Hypothalamus (tissue), 51 donors: ENCODE measurements around the gene ZFHX3.

Experiments used
- DNase-seq, 51 donors: peaks; one replicate each; lab custom pipeline; 2025; lab: John Stamatoyannopoulos, UW

ZFHX3 gene

DNA sequence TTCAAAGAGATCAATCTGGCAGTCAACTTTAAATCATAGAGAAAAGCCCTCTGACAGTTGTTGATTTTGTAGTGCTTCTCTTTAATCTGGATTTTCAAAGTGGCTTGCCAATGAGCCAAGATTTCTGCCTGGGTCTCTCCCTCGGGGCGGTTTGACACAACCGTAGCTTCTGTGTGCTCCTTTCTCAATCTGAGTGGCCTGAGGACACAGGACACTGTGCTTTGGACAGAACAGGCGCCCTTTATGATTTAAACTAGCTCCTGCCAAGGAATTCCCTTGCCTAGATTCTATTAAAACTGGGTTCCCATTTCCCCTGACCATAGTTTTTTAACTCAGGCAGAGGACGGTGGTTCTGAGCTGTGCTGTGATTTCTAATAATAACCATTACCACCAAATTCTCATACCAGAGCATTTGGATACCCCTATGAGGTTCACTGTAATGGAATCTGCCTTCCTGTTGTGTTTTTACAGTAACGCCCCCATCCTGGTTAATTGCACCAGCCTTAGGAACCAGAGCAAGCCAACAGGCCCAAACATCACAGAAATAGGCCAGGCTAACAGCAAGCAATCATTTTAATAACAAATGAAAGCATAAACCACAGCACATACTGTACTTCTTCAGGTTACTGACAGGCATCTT, 4.0 kb downstream of the ZFHX3 start:
- peak in 5 of 51 donors; percentile 28 to 46 (median 38) for DNase-seq

DNA sequence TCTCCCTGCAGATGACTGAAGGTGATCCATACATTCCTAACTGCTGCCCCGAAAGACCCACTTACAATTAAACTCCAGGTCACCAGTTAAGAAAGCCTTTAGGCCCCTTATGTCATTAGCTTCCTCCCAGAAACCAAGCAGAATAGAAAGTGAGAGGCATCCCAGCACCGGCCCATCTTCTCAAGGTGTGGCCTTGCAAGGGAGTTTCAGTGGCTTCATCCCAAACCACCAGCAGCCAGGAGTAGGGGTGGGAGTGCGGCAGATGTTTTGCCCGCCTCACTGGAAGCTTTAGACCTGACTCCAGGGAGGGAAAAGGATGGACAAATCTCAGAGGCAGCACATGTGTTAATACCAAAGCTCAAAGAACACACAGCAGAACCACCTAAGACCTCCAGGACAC, 5.1 kb downstream of the ZFHX3 start:
- no peak for DNase-seq

DNA sequence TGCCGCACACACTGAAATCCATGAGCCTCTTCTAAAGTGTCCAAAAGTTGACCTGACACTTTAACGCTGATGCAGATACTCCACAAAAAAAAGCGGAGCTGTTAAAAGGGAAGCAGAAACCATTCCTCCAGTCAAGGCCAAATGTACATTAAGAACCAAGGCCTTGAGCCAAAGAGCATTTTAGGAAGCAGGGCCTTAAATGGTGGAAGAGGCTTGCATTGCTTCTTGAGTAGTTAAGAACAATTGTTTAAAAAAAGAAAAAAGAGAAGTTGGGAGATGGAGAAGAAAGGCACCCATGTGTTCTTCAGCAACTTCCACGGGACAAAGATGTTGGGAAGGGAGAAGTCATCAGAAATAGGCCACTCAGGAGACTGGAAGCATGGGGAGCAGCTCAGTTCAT, 6.3 kb downstream of the ZFHX3 start:
- DNase-seq = no peak

DNA sequence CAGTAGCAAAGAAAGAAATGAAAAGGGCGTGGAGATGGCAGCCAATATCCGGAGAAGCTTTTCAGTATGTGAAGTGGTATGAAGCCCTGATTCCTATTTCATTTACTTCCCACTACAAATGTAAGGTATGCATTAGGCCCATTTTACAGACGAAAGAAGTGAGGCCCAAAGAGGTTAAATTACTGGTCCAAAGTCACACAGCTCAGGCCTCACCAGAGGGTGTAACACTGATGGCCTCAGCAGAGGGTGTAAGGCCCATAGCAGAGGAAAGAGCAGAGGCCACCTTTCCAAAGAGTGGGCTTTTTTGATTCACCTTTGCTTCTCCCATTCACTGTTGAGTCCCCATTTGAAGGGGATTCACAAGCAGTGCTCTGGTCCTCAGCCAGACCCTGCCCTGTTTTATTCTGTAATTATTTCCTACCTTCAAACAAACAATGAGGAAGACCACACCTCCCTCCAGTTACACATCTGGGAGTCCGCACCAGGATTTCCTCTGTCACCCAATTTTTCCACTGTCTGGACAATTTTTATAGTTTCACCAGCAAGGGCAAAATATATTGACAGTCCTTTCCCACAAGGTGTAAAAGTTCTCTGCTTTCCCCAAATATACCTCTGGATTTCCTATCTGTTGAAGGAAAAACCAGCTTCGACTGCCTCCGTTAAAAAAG, 7.1 kb downstream of the ZFHX3 start:
- no peak for DNase-seq

DNA sequence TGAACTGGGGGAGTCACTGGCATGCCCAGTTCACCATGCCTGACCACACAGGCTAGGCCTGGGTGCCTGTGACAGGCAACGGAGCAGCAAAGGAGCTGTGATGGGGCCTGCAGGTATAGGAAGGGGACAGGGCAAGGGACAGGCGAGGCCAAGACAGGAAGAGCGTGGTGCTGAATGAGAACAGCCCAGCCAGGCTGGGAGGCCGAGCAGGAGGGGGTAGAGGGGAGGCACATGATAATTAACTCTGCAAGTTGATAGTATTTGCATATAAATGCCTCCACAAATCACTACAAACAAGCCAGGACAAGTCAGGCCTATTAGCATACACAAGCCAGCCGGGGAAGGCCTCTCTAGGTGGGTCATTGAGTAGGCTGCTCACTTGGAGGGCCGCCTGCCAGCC, 7.8 kb downstream of the ZFHX3 start:
- DNase-seq = no peak

DNA sequence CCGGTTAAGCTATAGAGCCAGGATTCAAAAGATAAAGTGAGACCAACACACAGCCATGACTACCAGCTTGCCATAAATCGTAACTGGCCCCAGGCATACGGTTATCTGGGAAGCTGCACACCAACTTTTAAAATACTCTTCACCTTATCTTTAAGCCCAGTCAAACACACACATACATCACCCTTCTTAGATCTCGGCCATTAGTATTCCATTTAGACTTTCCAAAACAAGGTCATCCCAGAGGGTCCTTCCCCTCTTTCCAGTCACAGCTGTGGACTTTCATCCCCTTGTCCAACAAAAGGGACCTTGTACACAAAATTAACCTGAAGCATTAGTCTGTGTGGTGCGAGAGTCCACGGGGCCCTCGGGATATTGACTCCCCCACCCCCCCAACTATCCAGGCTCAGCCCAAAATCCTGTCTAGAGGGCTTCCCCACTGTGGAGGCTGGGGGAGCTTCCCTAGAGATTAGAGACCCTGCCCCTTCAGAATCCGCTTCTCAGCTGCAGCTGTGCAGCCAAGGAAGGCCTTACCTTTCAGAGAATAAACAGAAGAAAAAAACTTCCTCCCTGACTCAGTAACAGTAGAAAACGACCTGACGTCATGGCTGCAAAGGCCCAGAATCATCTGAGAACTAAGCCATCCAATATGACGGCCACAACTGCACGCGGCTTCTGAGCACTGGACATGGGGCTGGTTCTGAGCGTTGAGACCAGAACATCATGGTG, 9.9 kb downstream of the ZFHX3 start:
- DNase-seq = no peak

DNA sequence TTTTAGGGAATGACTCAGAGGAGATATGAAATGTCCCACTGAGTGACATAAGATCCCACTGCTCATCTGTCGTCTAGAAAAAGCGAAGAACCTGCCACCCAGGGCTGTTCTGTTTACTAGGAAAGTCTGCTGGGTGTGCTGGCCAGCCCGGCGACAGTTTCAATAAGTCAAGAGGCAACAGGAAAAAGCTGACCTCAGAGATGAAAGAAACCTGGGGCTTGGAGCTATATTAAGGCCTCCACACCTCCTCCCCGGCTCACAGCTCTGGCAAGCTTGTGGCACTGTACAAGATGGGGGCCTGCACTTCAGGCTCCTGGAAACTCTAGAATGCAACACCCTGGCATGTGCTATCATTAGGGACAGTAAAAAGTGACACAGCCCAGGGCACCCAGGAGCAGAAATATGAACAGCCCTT, 10.6 kb downstream of the ZFHX3 start:
- no peak for DNase-seq

DNA sequence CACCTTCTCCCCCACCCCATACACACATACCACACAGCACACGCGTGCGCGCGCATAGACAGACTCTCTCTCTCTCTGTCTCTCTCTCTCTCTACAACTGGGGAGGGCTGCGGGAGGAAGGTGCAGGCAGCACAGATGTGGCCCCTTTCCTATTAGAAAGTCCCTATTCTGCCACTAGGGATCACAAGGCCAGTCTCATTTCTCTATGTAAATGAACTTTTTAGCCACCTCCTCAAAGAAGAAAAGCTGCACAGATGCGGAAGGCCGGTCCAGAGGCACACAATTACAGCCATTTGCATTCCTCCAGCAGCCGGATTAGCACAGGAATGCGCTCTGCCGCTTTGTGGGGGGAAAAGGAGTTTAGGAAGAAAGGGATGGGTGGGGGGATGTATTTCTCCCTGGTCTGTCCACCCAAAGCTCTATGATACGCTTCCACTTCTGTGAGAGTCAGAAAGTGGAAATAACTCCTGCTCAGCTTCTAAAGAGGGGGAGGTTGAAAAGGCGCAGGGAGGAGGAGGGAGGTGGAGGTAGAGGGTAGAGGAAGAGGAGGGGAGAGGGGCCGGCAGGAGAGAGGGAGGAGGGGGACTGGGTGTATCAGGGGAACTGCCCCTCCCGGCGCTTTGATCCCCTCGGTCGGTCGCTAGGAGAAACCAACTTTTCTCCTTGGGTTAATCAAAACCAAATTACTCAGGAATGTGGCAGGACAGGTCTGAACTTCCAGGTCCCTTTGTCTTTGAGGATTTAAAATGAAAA, 11.7 kb downstream of the ZFHX3 start:
- no peak for DNase-seq

DNA sequence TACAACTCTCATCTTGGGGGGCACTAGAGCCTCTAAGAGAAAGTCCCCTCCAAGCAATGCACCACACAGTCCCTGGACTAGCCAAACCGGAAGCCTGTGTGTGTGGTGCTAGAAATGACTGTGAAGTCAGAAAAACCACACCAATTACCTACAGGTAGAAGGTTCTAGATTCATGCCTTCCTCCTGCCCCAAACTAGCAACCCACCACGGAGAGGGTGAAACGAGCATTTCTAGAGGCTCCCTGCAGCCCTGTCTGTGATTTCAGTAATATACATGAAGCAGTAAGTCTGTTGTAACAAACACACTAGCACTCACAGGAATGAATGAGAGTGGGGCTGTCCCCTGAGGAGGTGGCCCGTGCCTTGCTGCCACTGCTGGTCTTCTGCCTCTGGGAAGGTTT, 13.6 kb downstream of the ZFHX3 start:
- no peak for DNase-seq

DNA sequence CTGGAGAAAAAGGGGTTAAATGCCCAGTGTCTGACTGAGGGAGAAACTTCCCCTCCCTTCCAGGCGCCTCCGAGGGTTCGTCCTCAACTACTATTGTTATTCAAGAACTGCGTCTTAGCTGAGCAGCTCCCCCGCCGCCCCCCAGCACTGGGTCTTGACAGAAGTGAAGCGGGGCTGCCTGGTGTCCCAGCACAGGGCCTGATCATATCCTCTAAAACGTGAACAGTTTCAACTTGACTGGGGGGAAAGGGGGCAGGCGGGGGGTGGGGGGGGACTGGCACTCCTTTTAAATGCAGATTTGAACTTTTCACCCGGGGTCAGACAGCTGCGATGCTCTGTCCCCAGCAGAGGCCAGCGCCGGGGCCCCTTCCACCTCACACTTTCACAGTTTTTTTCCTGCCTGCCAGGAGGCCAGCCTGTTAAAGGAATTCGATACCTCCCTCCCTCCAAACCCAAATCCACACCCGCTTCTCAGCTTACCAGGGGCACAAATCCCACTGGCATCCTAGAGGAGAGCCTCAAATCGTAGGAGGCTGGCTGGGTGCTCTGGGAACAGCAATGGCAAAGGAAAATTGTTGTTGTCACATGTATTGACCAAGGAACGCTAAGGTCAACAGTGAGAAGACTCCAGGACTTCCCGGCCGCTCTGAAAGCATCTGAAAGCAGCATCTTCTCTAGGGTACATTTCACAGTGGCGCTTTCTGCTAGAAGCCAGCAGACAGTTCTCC, 14.5 kb downstream of the ZFHX3 start:
- DNase-seq = peak in 1 of 51 donors; percentile 18

DNA sequence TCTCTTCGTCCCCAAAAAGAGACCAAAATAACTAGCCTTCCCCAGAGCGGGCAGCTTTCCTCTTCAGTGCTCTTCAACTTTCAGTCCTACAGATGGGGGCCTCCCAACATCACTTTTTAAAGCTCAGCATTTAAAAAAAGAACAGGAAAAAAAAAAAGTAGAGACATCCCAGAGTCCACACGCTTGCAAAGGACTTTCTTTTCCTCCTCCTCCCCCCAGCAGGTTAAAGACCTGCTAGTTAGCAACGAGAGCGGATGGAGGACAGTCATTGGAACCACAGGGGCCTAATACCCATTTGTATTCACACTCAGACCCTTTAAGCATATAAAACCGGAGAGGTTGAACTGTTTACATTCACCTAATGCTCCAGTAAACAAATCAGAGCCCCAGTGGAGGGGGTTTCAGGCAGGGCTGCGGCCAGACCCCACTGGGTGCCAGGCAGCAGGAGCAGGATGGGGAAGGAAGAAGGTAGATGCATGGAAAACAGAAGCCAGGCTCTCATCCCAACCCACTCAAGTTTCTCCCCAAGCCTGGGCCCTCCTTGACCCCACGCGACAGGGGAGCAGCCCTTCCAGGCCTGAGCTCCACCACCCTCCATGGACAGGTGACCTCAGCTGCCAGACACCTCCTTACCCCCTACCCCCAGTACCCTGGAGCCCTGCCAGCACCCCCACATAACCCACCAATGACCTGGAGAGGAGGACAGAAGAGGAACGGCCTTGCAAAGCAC, 15.2 kb downstream of the ZFHX3 start:
- DNase-seq = no peak

DNA sequence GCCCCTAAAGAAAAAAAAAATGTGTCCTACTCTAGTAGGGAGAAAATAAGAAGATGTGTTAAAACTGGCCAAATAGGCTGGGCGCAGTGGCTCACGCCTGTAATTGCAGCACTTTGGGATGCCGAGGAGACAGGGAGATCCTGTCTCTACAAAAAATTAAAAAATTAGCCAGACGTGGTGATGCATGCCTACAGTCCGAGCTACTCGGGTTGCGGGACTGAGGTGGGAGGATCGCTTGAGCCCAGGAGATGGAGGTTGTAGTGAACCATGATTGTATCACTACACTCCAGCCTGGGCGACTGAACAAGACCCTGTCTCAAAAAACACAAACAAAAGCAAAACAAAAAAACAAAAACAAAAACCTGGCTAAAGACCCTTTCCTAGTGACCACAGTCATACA, 15.9 kb downstream of the ZFHX3 start:
- DNase-seq = no peak

DNA sequence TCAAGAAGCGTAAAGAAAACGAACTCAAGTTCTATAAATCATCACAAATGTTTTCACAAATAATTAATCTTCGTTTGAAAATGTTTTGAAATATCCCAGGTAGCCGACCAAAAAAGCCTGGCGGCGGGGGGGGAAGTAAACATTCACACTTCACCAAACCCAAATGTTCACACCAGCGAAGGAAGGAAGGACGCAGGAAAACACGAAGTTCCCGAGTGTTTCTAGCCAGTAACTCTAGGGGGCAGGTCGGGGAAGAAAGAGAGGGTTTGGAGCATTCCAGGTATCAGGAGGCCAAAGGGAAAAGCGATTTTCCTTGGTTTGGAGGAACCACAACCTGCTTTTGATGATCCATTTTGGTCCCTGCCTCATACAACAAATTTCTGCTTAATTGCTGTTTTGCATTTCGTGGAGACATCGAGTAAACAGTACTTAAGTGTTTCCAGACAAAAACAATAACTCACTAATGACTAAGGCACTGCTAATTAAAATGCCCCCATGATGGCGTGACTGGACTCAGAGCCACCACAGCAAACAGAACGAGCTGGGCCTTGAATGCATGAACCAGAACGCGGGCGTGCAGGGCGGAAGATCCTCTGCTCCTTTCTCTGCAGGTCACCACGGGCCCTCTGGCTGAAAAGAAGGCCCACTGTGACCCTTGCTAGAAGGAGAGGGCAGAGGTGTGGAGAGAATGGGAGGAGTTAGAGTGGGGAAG, 16.6 kb downstream of the ZFHX3 start:
- no peak for DNase-seq

DNA sequence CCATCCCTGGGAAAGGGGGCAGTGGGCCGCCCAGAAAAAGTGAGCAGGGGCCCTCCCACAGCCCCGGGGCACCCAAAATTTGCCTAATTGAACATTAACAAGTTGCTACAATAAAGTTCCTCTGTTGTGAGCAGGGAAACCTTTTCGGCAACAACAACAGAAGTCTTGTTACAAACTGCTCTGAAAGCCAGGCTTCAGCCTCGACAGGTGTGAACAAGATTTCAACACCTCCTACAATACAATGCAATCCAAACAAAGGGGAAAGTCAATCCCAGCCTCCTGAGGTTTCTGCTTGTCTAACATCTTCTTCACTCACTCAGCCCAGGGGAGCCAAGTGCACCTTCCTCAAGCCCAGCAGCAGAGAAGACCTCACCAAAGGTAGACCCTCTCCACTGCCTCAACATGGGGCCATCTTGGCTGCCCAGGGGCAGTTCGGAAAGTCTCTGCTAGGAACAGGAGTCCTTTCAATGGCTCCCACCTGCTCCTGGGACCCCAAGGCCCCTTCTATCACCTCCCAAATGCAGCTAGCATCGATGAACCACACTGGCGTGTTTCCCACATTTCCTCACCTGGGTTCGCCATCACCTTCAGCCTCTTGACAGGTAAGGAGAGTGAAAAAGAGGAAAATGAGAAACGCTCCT, 19.1 kb downstream of the ZFHX3 start:
- DNase-seq = no peak

DNA sequence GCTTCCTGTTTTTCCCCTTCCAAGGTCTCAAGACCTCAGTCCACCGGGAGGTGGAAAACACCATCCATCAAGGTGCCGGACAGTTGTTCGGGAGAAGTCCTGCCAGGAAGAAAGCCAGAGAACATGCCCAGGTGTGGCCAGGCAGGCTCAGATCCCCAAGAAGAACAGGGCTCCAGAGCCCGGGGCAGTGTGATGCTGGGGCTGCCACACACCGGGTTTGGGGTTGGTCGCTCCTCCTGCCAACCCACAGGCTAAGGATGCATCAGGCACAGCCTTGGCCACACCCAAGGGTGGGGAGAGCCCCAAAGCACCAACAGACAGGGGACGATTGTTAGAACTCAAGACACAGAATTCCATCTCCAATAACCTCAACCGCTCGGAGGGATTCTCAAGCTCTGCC, 19.7 kb downstream of the ZFHX3 start:
- DNase-seq = no peak

DNA sequence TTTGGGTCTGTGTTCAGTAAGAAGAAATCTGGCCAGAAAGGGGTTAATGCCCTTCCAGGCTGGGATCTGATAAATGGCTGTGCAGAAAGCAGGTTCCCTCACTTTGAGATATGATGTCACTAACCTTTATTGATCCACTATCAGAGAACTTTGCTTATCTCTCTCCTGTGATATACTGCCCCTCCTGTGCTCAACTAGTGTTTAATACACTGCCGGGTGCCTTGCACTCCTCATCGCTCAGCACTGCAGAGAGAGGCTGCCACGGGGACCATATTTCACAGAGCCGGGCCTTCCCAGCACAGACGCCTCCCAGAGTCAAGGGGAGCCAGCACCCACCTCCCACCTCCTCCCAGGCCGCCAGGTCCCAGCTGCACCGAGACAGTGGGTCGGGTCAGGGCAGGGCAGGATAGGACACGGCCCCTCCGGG, 20.2 kb downstream of the ZFHX3 start:
- no peak for DNase-seq

DNA sequence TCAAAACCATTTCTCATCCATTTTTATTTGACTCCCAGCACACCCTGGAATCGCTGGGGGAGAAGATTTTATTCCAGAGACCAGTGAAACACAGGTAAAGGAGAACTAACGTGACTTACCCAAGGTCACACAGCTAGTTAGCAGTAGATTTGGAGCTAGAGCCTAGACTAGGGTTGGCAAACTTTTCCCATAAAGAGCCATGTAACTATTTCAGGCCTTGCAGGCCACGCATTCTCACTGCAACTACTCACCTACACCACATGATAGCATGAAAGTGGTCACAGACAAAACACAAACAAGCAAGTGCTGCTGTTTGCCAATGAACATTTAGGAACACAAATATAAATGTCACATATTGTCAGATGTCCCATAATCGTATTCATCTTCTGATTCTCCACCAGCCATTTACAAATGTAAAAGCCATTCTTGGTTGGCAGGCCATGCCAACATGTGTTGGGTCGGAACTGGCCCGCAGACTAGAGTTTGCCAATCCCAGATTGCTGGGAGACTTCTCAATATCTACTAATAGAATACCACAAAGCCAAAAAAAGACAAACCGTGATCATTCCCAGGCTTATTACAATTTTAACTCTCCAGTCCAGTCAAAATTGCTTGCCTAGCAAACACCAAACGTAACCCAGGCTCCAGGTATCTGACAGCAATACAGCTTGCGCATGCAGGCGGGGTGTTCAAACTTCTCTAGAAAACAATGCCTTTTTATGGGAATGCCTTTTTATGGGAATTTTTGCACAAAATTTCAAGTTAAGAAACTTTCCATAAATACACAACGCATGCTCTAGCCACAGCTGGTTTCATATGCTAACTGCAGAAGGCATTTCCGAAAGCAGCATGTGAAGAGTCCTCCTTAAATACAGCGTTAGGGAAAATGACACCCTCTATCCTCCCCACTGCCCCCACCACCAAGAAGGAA, 20.9 kb downstream of the ZFHX3 start:
- DNase-seq = no peak

DNA sequence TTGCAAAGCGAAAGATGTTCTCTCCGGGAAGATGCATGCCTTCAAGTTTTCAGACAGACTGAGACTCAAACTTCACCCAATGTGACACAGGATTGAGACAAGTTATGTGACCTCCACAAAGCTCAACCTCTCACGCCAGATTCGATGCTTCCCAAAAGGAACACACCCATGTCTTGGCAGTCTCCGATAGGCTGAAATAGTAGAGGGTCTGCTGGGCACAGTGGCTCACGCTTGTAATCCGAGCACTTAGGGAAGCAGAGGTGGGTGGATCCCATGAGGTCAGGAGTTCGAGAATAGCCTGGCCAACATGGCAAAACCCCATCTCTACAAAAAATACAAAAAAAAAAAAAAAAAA, 22.1 kb downstream of the ZFHX3 start:
- no peak for DNase-seq
